ENCODE measurements around the gene DPY19L1.

DNA sequence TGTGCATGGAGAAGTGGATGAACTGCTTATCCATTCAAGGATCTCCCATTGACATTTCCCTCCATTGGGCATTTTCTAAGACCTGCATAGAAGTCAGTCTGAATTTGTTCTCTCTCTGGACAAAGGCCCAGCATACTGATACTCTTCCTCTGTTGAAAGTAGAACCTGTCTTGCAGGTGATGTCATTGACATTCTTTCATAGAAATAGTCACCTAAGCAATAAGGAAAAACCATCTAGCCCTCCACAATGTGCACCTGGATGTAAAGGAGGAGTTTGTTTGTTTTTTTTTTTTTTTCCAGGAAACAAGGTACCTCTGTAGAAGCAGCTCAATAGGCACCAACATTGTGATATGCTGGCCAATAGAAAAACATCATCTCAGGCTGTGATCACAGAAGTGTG is 150.4 kb downstream of the DPY19L1 start:
- no peak for TF ChIP-seq ZNF121 (CRISPR knock-in tag; IDR thresholded peaks at IDR 0.05)
- TF ChIP-seq, protein P1, sequence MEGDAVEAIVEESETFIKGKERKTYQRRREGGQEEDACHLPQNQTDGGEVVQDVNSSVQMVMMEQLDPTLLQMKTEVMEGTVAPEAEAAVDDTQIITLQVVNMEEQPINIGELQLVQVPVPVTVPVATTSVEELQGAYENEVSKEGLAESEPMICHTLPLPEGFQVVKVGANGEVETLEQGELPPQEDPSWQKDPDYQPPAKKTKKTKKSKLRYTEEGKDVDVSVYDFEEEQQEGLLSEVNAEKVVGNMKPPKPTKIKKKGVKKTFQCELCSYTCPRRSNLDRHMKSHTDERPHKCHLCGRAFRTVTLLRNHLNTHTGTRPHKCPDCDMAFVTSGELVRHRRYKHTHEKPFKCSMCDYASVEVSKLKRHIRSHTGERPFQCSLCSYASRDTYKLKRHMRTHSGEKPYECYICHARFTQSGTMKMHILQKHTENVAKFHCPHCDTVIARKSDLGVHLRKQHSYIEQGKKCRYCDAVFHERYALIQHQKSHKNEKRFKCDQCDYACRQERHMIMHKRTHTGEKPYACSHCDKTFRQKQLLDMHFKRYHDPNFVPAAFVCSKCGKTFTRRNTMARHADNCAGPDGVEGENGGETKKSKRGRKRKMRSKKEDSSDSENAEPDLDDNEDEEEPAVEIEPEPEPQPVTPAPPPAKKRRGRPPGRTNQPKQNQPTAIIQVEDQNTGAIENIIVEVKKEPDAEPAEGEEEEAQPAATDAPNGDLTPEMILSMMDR (IDR thresholded peaks at IDR 0.05), result no peak
- TF ChIP-seq, protein P2, sequence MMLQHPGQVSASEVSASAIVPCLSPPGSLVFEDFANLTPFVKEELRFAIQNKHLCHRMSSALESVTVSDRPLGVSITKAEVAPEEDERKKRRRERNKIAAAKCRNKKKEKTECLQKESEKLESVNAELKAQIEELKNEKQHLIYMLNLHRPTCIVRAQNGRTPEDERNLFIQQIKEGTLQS (CRISPR knock-in tag; conservative IDR thresholded peaks at IDR 0.05), result no peak
- TF ChIP-seq RELA (CRISPR knock-in tag; IDR thresholded peaks at IDR 0.05; ENCODE audit: borderline replicate concordance), result no peak
